Measurements from ENCODE around the gene KIAA1614.

KIAA1614 gene

DNA sequence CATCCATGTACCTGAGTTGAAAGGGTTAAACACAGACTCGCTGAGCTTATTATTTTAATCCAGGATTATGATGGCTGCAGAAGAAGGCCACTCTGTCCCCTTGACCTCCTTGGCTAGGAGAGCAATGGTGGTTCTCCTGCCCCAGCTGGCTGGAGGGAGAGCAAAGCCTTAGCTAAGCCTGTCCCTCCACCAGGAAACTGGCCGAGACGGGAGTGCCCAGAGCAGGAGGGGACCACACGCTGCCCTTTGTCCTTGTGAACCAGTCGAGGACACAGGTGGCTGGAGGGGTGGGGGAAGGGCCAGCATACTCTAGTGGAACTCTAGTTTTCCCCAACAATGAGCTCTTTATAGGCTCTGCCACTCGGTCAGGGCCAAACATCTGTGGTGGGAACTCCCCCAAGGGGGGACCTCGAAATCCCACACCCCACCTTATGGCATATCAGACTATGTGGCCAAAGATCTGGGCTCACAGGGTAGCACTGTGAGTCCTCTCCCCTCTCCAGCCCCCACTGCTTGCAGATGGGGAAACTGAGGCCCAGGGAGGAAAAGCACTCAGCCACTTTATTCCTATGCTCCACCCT, 12.9 kb downstream of the KIAA1614 start:
- DNase-seq: no peak

DNA sequence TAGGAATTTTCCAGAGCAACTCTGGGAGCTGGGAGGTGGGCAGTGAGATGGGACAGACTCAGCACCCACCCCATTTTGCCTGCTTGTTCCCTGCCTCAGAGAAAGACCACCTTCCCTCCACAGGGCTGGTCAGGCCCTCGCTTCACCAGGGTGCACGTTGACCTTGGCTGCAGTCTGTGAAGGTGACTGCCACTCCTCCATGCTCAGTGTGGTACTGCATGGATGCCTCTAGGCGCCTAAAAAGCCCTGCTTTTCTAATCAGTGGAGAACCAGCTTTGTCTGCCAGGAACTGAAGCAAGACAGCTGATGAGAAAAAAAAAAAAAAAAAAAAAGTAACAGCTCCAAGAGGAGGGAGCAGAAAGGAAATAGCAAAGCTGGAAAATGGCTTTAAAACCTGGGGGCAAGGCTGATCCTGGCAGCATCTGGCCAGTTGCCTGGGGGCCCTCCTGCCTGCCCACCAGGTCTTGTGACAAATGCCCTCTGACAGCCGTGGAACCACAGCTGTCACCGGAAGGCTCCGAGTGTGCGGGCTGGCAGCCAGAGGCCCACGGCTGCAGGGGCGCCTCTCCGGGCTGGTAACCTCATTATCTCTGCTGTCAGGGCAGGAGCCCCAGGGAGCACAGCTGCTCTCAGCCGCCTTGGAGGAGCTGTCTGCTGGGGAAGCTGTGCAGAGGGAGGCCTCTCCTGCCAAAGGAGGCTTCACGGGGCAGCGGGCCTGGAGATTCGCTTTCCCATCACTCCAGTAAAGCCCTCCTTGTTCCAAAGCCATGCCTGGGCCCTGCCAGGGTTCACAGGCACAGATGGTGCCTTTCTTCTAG, 13.7 kb downstream of the KIAA1614 start:
- DNase-seq: no peak

DNA sequence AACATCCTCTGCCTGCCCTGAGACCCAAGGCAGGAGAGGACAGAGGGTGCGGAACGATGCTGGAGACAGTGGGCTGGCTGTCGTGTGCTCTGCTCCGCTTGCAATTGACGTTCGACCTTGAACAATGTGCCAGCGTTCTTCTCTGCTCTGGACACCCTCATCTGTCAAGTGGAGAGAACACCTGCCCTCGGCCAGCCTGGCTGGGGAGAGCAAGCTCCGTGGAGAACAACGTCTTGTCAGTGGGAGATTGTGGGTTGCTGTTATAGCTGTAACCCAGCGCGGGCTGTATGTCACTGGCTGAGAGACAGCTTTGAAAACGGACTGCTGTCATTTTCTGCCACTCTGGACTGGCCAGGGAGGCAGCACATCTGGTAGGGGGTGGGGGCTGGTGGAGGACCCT, 14.7 kb downstream of the KIAA1614 start:
- no peak for DNase-seq

DNA sequence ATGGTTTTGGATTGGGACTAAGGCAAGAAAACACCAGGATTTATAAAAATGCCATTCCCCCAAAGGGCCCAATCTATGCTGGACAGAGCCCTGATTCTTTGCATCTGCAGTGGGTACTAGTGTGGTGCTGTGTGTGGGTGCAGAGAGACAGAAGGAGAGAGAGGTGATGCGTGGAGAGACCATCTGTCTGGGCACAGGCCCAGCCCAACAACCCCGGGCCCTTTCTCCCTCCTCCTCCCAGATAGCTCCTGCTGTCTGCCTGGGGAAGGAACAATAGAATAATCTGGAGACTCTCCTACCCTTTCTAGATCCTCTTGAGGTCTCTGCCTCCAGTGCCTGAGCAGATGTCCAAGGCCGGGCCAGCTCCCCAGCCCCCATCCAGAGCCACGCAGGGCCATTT, 15.1 kb downstream of the KIAA1614 start:
- DNase-seq: no peak

DNA sequence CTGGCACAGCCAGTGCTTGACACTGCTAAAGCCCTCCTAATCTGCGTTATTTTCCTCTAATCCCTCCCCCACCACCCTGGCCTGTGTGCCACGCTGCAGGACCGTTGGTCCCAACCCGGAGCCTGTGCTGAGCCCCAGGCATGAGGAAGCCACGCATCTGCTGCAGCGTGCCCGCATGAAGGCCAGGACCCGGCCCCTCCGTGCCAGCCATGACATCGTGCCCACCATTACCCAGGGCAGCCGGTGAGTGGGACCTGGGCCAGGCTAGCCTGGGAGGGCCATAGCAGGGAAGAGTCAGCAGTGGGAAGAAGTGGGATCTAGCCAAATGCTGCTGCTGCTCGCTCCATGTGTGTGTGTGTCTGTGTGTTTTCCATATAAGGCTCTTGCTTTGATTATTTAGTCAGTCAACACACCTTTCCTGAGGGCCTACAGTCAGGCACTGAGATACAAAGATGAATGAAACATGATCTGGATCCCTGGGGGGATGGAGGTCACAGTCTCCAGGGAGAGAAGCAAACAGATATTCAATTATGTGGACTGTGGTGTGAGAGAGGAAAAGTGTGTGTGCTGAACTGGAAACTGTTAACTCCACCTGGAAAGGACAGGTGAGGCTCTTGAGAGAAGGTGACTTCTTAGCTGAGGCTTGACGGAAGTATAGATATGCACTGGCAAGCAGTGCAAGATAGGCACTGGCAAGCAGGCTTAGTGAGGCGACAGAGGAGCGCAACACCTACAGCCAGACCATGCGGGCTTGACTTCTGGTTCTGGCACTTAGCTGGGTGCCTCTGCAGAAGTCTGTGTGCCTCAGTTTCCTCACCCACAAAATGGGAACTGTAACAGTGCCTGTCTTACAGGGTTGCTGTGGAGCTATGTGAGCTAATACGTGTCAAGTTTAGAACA, 15.9 kb downstream of the KIAA1614 start:
- DNase-seq: no peak

DNA sequence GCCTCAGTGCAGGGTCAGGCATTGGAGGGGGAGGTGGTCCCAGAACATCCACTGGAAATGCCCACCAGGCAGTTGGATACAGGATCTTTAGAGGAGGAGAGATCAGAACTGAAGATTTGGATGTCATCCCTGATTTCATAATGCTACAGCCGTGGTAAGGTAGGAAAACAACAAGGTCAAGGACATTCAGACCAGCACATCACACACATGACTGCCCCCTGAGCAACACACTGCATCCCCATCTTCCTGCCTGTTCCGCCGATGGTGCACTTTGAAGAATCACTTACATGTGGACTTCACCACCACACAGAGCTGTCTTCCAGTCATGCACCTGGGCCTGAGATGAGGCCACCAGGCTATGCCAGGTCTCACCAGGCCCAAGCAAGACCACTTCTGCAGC, 16.7 kb downstream of the KIAA1614 start:
- DNase-seq: no peak

DNA sequence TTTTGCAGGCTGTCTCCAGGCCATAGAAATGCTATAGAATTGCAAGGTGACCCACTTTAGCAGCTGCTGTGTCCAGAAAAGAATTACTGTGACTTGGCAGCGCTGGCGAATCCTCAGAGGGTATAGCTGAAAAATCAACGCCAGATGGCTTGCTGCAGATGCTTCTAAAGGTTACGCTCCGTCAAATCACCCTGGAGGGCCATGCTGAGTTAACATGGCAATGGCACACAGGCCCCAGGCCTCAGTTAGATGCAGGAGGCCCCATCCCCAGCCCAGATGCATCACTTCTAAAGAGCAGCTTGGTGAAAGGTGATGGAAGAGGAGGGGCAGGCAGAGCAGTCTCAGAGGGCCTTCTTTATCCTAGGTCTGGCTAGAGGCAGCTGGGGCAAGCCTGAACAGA, 18.0 kb downstream of the KIAA1614 start:
- DNase-seq: no peak

DNA sequence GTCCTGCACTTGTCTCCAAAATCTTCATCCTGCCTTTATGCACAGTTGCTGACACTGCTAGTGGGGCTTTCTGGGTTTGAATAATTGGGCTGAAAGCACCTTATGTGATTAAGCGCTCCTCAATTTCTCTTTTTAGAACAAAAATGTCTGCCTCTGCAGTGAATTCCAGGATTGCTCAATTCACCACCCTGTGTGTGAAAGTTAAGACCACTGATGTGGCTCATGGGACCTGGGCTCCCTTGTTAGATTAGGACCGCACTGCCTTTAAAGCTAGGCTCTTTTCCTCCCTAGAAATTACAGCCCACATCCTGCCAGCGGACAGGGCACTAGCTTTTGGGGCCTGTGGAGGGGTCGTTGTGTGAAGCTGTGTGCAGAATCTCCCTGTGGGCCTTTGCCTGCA, 18.8 kb downstream of the KIAA1614 start:
- DNase-seq: no peak

DNA sequence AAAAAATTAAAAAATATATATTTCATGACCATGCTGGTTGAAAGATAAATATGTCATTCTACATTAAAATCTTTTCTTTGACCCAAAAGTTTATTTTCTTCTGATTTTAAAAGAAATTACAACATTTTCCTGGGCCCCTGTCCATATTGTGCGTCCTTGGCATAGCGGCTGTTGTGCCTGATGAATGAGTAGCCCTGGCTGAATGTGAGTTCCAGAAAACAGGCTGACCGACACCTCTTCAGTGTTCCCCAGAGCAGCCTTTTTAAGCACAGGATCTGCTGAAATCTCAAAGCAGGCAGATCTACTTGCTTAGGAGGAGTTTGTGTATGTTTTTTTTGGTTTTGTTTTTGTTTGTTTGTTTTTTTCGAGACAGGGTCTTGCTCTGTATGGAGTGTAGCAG, 19.7 kb downstream of the KIAA1614 start:
- no peak for DNase-seq

DNA sequence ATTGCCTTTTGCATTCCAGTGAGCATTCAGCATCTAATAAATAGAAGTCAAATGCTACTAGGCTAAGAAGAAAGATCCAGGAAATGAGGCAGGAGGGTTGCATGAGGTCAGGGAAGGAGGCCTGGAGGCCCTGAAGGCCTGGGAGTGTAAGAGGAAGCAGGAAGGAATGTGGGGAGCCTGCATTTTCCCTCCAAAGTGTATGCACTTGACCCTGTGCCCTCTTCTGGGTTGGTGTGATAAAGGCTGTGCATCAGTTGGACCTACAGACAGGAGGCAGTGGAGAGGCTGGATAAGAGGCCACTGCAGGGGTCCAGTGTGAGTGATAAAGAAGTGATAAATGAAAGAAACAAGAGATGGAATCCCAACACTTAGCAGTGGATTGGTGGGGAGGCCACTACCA, 20.4 kb downstream of the KIAA1614 start:
- DNase-seq: no peak

DNA sequence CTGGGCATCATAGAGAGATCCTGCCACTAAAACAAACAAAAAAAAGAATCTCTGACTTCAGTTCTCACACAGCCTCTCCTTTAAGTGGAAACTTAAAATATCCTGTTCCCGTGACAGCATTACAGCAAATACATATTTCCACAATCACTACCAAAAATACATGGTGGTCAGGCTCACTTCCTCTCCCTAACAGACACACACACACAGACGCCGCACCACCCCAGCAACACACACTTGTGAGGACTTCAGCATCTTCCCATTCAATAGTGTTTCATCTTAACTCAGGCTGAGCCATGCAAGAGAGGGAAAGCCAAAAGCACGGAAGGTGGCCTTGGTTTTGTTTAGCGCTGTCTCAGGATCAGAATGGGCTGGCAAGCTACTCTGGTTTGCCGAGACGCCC, 21.9 kb downstream of the KIAA1614 start:
- no peak for DNase-seq

DNA sequence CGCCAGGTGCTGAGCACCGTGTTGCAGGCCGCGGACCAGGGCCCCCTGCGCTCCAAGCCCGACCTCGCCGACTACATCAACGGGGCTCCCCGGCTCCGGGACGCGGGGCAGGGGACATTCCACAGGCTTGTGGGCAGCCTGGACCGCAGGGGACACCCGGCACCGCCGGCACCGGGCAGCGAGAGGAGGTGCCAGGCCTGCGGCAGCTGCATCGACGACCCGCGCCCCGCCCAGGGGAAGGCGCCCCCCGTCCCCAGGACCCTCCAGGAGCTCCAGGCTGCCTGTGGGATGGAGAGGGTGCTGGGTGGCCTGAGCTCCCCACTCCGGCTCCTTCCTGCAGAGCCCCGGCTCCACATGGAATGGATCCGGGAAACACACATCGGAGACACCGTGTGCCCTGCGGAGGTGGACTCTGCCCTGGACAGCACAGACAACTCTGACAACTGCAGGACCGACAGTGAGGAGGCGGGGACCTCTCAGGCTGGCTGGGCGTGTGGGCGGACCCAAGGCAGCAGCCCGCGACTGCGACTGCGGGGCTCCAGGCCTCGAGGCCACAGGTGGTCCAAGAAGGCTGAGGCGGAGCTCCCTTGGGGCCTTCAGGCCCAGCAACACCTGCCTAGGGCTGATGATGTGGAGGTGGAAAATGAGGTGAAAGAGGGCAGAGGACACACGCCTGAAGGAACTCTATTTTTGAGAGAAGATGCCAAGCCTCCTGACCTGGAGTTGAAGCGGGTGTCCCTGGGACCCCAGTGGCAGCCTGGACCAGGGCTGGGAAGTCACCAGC, 22.8 kb downstream of the KIAA1614 start:
- no peak for DNase-seq

DNA sequence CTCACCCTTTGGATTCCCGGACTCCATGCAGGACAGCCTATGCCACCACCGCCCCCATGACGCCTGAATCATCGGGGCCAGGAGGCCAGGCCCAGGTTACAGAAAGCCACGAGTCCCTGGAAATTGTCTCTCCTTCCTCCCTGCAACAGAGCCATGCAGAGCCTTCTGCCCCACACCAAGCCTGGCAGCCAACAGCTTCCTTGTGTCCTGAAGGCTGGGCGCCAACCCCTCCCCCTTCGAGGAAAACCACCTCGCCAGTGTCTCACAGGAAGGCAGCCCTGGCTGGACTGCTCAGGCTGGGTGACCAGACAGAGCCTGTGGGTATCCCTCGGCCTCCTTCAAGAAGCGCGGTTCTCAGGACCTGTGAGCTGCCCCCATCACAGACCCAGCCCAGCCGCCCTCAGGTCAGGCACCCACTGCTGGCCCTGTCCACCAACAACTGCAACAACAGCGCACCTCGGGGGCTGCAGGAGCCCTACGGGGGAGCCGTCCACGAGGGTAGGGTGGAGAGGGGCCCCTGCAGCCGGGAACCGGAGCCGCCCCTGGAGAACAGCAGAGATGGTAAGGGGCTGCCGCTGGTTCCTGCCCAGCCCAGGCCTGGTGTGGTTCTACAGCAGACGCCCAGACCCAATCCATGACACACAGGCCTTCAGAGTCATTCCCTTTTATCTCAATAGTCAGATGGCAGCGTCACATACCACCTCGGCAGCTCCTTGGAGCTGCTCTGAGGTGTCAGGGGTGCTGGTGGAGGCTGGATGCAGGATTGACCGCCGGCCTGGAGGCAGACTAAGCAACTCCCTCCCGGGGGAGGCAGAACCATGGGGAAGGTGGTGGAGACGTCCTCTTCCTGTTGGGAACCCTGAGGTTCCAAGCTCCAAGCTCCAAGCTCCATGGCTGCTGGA, 23.7 kb downstream of the KIAA1614 start:
- no peak for DNase-seq

DNA sequence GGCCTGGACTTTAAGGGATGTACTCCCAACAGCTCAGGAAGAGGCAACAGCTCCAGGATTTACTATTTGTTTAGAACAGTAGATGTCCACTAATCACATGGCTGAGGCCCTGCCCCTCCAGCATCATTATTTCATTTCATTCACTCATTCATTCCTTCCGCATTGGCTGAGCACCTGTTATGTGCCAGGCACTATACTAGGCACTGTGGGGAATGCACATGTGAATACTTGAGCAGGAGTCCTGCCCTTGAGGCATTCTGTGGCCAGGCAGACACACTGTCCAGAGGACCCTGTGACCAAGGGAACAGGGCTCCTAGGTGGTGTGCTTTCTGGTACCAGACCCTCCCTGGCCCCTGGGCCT, 24.3 kb downstream of the KIAA1614 start:
- DNase-seq: no peak

DNA sequence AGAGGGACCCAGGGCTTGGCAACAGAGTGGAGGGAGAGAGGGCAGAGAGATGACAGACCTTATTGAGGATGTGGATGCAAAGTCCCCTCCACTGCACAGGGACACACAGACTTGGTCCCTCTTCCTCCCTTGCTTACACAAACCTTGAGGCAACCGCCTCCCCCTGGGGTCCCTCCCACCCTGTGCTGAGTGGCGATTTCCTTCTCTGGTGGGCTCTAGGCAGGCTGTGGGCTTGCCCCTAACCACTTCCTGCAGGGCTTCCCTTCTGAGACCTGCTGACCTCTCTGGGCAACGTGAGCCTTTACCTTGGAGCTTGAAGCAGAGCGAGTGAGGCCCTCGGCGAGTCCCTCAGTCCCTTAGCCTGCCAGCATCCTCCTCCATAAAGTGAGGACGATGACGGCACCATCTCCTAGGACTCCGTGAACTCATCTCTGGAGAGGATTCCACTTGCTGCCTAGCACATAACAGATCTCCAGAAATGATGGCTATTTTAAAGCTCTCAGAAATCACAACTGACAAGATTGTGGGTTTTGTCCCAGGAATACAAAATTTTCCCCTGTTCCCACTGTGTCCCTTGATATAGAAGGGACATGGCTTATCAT, 25.0 kb downstream of the KIAA1614 start:
- no peak for DNase-seq

DNA sequence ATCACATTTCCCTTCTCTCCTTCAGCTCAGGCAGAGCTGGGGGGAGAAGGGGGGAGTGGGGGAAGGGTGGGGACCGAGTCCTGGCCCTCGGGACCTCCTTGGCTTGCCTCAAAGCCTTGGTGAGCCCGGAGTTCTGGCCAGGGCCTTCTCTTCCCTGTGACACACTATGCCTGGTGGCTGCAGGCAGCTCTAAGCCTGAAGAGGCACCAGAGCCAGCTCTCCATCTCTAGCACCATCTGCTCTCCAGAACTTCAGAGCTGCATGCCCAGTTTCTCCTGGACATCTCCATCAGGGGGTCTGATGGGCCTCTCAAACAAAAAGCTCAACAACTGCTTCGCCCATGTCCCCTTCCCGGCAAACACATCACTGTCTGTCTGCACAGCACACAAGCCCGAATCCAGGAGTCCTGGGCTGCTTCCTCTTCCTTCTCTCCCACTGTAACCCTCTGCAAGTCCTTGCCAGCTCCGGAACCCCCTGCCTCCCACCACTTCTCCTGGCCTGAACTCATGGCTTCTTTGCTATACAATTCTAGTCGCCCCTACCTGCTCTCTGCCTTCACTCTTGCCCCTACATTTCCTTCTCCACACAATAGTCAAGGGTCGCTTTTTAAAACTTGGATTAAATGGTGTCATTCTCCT, 26.5 kb downstream of the KIAA1614 start:
- no peak for DNase-seq

DNA sequence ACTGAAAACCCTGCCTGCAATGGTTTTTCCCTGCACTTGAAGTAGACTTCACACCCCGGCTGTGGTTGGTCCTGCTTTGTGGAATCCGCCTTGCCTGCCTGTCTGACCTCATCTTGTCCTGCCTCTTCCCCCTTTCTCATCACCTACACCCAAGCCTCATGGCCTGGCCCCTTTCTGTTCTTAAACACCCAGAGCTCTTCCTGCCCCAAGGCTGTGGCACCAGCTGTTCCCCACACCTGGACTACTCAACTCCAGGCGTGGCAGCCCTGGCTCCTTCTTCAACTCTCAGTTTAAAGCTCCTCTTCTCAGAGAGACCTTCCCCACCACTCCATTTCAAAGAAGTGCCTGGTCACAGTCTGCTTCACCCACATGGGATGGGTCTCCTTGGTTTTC, 27.0 kb downstream of the KIAA1614 start:
- DNase-seq: no peak

DNA sequence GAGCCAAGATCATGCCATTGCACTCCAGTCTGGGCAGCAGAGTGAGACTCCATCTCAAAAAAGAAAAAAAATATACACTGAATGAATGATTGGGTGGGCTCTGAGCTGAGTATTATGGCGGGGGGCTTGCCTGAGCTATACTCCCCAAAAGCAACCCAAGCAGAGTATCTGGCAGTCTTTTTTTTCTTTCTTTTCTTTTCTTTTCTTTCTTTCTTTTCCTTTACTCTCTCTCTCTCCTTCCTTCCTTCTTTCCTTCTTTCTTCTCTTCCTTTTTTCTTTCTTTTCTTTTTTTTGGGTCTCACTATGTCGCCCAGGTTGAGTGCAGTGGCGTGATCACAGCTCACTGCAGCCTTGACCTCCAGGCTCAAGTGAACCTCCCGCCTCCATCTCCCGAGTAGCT, 27.7 kb downstream of the KIAA1614 start:
- DNase-seq: no peak

DNA sequence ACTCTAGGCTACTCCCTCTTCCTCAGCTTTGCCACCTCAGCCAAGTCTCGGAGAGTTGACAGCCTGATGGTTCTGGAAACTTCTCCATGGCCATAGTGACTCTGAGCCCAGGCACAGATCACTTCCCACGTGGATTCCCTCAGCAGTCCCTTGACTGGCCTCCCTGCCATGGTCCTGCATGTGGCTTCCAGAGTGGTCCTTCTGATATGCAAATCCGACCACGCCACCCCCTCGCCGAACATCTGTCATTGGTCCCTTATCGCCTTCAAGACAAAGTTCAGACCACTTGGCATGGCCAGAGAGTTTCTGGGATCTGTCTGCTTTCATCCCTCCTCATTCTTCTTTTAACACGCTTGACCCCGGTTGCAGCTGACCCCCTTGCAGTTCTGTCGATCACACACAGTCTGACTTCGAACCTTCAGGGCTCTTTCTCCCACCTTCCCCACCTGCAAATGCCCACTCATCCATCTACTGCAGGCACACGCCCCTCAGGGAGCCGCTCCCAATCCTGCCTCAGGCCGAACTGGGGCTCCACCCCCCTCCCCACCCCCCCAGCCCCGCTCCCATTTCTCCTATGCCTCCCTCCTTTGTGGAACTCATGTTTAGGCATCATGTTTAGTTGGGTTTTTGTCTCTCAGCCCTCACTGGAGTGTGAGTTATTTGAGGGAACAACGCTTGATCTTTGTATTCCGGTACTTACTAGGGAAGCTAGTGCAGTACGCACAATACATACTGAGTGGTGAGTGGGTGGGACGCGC, 29.0 kb downstream of the KIAA1614 start:
- no peak for DNase-seq

DNA sequence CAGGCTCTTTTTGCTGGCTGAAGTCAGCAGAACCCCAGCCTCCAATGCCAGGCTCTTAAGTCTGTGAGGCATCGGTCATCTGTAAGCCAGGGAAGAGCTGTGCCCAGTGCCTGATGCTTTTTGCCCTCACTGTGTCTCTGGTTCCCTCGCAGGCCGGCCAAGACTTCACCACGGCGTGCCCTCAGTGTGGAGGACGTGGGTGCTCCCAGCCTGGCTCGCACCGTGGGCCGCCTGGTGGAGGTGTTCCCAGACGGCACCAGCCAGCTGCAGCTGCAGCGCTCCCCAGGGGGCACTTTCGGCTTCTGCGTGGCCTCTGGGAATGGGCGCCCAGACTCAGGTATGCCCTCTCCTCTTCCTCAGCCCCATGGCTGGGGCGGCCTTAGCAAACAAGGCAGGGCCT, 32.5 kb downstream of the KIAA1614 start:
- DNase-seq: no peak

All from cortex of kidney (tissue), 1 donor.